Stimulated activated CD4-positive, alpha-beta T cell treated with anti-CD3 and anti-CD28 coated beads, Interleukin-4, amount 100 ng/mL, for 48 hours (primary cell): ENCODE measurements around the gene EPB41L1.

Experiments
- DNase-seq, 2 donors: peaks; one replicate each; pipeline ENCODE4 v3.0.0-alpha.2; 2020; ENCODE audit warnings: low read depth in 2 of 2

The EPB41L1 gene

DNA sequence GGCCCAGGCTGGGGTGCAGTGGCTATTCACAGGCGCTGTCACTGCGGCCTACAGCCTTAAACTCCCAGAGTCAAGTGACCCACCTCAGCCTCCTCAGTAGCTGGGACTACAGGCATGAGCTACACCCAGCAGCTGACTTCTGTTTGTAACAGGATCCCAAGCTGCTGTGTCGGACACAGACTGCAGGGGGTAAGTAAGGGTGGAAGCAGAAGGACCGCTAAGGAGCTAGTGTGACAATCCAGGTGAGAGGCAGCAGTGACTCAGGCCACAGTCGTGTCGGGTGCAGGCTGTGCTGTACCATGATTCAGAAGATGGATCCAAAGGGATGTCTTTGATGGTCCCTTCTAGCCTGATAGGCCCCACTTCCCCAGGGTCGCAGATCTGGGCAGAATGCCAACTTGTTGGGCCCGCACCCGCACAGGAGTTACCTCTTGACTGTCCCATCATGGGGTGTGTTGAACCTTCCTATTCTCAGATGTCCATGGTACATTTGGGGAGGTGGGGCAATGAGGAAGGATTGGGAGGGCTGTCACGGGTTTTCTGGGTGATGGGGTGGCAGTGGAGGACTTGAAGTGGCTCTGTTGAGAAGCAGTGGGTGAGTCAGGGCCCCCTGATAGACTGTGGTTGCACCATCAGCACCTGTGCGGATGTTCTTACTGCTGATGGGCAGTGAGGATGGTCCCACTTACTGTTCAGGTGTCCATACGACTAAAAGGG is 107.0 kb downstream of the EPB41L1 start:
- no peak for DNase-seq

DNA sequence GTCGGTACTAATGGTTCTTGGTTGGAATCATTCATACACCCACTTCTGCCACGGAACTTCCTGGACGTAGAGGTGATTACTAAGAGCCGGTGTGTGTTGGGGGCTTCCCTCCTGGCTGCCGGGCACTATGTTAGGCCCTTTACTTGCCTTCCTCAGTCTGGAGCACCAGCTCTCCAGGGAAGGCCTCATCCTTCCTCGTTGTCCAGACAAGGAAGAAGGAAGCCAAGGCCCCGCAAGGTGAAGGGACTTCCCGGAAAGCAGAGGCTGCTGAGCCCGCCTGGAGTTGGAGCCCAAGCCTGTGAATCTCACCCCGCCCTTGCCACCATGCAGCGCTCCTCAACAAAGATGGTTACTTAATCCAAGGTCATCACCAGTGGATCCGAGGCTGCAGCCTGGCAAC is 107.9 kb downstream of the EPB41L1 start:
- no peak for DNase-seq

DNA sequence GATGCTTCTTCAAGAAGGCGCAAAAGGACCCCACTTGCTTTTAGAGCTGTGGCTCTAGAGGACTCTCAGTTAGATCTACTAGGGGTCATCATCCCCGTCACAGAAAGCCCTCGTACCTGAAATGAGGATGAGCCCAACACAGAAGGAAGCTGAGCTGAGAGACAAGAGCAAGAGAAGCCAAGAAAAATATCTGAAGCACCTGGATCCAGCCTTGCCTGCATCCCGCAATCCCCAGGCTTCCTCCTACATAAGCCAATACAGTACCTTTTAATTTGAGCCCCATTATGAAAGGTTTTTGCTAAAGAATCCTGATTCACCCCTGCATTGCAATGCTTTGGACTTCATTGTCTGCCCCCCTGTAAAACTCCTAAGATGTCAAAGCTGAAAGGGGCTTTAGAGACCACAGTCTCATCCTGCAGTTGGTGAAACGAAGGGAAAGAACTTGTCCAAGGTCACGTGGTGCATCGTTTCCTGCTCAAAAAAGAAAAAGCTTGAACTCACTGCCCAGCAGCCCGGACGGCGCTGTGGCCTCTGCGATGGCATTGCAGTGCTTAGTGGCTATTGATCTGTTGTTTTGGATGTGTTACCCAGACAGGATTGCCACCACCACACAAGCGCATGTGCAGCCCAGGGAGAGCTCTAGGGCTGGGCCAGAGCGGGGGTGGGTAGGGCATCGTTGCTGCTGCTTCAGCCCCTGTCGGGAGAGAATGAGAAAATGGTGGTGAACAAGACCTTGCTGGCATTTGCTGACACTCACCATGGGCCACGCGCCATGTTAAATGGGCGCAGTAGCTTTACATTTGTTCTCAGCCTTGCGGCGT is 110.1 kb downstream of the EPB41L1 start:
- DNase-seq: no peak

DNA sequence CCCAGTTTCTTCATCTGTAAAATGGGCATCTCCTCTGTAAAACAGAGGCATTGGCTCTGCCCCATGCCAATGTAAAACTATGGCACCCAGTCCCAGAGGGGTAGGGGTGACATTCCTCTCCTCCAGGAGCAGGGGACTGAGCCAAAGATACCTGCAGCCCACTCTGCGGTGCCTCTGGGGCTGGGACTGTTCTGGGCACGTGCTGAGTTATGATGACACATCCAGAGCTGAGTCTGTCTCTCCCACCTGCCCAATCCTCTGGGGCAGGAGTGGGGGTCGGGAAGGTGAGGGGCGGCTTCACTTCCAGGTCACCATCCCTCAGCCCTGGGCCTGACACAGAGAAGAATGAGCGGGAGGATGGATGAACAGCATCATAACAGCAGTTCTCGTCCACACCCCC is 111.6 kb downstream of the EPB41L1 start:
- no peak for DNase-seq

DNA sequence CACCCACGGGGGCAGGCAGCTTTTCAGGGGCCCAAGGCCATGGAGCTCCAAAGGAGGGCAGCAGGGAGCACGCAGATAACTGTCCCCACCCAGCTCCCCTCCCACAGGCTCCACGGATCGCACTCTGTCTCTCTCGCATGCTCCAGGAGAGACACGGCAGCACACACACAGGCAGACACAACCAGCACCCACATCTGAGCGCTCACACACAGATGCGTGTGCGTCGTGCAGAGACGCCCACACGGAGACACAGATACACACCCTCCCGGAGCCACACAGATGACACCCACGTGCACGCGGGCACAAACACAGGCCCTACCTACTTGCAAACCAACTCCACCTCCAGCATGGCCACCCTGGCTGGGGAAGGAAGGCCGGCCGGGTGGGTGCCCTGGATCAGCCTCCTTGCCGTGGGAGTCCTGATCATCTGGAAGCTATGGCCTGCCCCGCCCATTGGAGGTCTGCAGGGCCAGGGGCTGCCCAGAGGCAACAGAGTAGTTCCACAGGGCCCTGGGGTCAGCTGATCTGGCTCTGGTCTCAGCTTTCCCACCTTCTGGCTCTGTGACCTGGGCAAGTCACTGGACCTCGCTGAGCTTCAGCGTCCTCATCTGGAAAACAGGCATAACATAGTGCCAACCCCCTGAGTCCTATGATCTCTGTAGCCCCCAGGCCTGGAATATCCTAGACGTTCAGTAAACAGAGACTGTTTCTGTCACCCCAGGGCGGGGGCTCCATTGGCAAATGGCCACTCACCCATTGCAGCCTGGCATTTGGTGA is 113.3 kb downstream of the EPB41L1 start:
- DNase-seq: no peak

DNA sequence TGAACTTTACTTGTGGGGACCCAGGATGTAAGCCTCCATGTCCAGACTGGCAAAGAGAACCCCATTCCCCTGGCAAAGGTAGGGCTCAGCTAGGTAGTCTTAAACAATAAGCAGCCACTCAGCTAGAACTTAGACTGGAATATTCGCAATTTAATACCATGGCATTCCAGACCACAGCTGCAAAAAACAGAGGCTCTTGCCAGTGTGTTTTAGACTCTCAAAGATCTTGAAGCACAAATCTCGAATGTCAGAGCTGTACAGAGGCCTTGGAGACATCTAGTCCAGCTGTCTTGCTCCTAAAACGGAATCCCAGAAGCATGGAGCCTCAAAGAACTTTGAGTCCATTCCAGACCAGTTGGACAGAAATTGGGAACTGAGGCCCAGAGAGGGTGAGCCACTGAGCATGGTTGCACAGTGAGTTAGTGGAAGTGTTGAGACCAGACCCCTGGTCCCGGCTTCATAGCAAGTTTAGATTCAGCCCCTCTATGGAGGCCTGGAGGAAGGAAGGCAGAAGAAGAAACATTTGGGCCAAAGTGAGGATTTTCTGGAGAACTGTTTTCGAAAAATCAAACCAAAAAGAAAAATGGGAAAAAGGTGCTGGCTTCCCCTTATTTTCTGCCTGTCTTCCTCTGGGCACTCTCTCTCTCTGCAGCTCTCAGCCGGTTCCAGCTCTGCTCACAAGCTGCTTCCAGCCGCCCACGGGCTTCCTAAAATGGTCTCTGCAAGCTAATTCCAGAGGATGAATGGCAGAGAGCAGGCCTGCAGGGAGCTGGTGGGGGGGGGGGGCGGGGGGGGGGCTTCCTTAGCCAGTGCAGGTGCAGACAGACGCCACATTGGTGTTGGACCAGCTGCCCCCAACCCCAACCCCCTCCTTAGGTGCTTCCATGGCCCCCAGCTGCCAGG is 114.2 kb downstream of the EPB41L1 start:
- DNase-seq: no peak

GRCh38 chr20:36269507-36269906 is 115.0 kb downstream of the EPB41L1 start:
- DNase-seq: no peak

- no peak for DNase-seq
Observed at GRCh38 chr20:36270744-36271638, 116.5 kb downstream of the EPB41L1 start.

DNA sequence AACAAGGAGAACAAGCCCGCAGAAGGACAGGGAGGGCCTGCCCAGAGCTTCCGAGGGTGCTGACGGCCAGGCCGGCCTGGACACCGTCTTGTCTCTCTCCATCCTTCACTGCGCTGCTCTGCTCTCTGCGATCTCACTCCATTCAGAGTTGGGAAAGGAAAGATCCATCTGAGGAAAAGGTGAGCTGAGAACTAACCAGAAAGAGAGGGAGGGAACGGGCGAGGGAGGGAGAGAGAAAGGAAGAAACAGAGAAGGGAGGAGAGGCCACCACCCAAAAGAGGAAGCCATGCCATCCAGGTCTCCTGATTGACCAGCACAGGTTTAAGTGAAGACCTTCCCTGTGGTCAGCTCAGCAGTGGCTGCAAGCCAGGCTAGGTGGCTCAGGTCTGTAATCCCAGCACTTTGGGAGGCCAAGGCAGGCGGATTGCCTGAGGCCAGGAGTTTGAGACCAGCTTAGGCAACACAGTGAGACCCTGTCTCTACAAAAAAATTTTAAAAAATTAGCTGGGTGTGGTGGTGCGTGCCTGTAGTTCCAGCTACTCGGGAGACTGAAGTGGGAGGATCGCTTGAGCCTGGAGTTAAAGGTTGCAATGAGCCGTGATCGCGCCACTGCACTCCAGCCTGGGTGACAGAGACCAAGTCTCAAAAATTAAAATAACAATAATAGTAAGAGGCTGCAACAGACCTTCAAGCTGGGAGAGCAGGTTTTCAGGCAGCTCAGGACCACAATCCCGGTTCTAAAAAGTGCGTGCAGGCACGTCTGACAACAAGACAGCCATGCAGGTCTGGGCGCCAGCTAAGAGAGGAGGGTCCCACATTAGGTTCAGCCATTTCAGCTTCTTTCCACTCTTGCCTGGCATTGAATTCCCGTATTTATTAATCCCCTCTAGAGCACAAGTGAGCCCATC is 117.4 kb downstream of the EPB41L1 start:
- DNase-seq: no peak

- DNase-seq: no peak
Observed at GRCh38 chr20:36272547-36273220, 118.1 kb downstream of the EPB41L1 start.

GRCh38 chr20:36273414-36274180 is 119.1 kb downstream of the EPB41L1 start:
- no peak for DNase-seq

GRCh38 chr20:36274181-36274841 is 119.8 kb downstream of the EPB41L1 start:
- no peak for DNase-seq

GRCh38 chr20:36275011-36275410 is 120.5 kb downstream of the EPB41L1 start:
- no peak for DNase-seq

- no peak for DNase-seq
Observed at GRCh38 chr20:36275441-36276189, 121.1 kb downstream of the EPB41L1 start.

DNA sequence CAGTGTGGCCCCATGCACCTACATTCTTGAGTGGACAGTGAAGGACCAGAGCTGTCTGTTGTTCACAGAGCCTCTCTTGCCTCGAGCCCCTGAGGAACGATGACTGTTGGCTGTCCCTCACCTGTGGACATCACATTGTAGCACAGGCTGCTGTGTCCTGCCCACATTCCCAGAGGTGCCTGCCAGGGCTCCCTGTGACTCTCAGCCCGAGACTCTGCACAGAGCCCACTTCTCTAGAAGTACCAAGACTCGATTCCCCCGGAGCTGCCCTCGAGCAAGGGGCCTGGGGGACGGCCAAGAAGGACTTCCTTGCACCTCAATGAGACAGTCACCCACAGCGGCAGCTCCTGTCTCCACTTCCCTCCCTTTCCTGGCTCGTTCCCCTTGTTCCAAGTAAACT is 123.0 kb downstream of the EPB41L1 start:
- DNase-seq: no peak

DNA sequence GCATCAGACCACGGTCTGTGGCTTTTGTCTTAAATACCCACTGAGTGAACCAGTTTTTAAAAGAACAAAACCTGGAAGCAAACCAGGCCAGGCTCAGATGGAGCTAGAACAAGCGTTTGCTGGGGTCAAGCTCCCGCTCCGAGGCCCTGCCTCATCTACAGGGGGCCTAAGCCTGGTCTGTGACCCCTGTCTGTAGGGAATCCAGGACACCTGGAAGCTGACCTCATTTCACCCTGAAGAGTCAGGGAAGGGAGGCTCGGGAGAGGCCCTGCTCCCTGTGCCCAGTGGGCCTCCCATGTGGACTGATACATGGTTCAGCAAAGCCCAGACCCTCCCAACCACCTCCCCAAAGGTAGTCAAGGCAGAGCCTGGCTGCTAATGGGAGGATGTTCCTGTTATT is 124.8 kb downstream of the EPB41L1 start:
- DNase-seq: no peak

DNA sequence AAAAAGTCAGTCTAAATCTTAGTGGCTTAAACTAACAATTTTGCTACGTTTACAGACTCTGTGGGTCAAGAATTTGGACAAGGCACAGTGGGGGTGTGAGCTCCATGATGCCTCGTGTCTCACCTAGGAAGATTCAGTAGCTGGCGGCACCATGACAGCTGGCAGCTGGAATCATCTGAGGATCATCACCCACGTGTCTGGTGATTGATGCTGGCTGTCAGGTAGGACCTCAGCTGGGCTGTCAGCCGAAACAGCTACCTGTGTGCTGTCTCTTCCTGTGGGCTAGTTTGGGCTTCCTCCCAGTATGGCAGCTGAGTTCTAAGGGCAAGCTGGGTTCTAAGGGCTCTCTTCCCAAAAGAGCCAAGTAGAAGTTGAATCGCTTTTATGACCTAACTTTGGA is 125.2 kb downstream of the EPB41L1 start:
- DNase-seq: no peak
